ENCODE measurements around the gene MAPKAP1. TPM values are rescaled to one million over a fixed set of nuclear protein-coding genes. Genes with fewer than 3 reads are reported as not detected.
"Not testable (repeated sequence)": the region's sequence is repeated elsewhere in the genome, so short reads cannot be mapped to it uniquely, and the experiment has no call there.

MAPKAP1 gene
- total RNA-seq, 1 donor from 2014 or later, result 63.4 TPM

DNA sequence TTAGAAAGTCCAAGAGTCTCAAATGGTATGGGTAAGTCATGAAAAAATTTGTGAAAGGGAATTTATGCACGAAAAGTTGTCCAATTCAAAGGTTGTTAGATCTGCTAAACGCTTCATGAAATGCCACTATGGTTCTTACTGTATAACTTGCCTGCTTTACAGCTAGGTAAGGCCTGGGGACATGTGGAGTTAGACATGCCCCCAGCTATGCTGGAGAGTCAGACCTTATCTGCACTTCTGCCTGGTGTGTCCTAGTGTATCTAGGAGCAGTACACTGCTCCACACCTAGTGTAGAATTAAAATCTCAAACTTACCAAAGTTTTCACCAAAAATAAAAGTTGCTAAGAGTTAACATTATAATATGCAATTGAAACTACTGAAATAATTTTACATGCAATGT, 136.8 kb downstream of the MAPKAP1 start:
- TF ChIP-seq, protein P1, sequence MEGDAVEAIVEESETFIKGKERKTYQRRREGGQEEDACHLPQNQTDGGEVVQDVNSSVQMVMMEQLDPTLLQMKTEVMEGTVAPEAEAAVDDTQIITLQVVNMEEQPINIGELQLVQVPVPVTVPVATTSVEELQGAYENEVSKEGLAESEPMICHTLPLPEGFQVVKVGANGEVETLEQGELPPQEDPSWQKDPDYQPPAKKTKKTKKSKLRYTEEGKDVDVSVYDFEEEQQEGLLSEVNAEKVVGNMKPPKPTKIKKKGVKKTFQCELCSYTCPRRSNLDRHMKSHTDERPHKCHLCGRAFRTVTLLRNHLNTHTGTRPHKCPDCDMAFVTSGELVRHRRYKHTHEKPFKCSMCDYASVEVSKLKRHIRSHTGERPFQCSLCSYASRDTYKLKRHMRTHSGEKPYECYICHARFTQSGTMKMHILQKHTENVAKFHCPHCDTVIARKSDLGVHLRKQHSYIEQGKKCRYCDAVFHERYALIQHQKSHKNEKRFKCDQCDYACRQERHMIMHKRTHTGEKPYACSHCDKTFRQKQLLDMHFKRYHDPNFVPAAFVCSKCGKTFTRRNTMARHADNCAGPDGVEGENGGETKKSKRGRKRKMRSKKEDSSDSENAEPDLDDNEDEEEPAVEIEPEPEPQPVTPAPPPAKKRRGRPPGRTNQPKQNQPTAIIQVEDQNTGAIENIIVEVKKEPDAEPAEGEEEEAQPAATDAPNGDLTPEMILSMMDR (conservative IDR thresholded peaks at IDR 0.05), result no peak
- no peak overlapping the region for H3K4me3 Mint-ChIP-seq
- no peak overlapping the region for H3K27ac Mint-ChIP-seq (ENCODE audit: unreplicated experiment)
- peaks cover 5% of the 10 kb centered on the region for H3K4me1 Mint-ChIP-seq
- no peak for DNase-seq (ENCODE audit: low read depth, low spot score)
- peaks cover 44% of the 10 kb centered on the region for H3K36me3 Mint-ChIP-seq (ENCODE audit: low read depth)
- peaks cover 22% of the 10 kb centered on the region for H3K9me3 Mint-ChIP-seq
- H3K27me3 Mint-ChIP-seq (ENCODE audit: low read depth), result no peaks in the 10 kb centered on the region

DNA sequence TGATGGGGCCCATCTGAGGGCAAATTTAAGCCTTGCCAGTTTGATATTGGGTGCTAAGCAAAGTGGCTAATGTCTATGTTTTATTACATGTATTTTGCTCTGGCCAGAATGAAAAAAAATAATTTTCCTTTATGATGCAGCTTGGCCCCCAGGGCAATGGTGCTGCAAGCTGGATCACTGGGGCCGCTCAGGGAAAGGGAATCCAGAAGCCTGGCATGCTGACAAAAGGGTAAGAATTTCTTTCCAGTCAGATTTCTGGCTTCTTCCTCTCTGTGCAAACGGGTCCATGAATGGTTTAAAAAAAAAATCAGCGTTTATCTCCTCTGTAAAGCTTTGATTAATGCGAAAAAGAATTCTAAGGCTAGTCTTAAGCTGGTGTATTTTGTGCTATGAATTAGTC, 138.4 kb downstream of the MAPKAP1 start:
- H3K27me3 Mint-ChIP-seq (ENCODE audit: low read depth), result no peaks in the 10 kb centered on the region
- DNase-seq (ENCODE audit: low read depth, low spot score), result no peak
- TF ChIP-seq, protein P1 (conservative IDR thresholded peaks at IDR 0.05), result no peak
- peaks cover 18% of the 10 kb centered on the region for H3K9me3 Mint-ChIP-seq
- no peak overlapping the region for H3K4me3 Mint-ChIP-seq
- H3K36me3 Mint-ChIP-seq (ENCODE audit: low read depth), result peaks cover 34% of the 10 kb centered on the region
- H3K4me1 Mint-ChIP-seq, result peaks cover 8% of the 10 kb centered on the region
- H3K27ac Mint-ChIP-seq (ENCODE audit: unreplicated experiment), result no peak overlapping the region

DNA sequence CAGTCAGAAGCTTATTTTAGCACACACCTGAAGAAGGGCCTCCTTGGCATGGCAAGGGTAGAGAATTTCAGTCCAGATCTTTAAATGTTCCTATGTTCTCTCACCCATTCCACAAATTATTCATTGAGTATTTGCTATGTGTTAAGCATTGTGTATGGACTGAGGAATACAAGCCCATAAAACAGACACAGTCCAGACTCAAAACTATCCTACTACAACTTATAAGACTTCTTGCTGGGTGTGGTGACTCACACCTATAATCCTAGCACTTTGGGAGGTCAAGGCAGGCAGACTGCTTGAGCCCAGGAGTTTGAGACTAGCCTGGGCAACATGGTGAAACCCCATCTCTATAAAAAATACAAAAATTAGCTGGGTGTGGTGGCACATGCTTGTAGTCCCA, 141.0 kb downstream of the MAPKAP1 start:
- not testable (repeated sequence) for H3K4me1 Mint-ChIP-seq; H3K4me3 Mint-ChIP-seq; DNase-seq (ENCODE audit: low read depth, low spot score); H3K9me3 Mint-ChIP-seq; H3K27me3 Mint-ChIP-seq (ENCODE audit: low read depth); H3K27ac Mint-ChIP-seq (ENCODE audit: unreplicated experiment)
- peaks cover 19% of the 10 kb centered on the region for H3K36me3 Mint-ChIP-seq (ENCODE audit: low read depth)

DNA sequence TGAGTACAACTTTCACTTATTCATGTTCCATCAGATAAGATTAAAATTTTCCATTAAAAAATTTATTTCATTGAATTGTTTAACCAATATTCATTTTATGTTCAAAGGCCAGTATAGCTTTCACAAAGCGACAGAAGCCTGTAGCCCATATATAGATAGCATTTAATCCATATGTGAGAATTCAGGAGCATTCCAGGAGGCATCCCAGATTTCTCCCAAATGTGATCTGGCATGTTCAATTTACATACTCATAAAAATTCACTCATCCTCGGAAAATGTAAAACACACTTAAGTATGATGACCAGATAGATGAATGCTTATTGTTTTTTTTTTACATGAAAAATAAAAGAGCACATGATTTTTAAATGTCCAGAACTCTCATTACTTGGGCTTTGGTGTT, 141.9 kb downstream of the MAPKAP1 start:
- Mint-ChIP-seq H3K9me3 (peaks cover 5% of the 10 kb centered on the region), H3K27me3 (ENCODE audit: low read depth) (no peaks in the 10 kb centered on the region), H3K27ac (ENCODE audit: unreplicated experiment) (no peak overlapping the region)

DNA sequence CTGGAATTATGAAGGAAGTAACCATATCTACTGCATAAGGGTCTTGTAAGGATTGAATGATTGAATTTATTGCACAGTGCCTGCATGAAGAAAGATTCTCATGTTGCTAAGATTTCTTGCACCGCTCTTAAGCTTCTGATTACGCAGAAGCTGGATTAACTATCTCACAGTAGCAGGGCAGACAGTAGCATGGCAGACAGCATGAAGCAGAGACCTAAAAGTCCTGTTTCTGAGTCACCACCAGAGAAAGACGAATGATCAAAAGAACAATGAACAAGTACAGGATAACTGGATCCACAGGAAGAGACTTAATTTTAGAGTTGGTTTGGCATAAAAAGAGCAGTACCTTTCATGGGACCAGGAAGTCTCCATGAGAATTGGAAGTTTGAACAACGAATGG, 142.4 kb downstream of the MAPKAP1 start:
- Mint-ChIP-seq H3K27me3 (ENCODE audit: low read depth) (no peaks in the 10 kb centered on the region), H3K9me3 (peaks cover 3% of the 10 kb centered on the region), H3K4me1 (peaks cover 5% of the 10 kb centered on the region), H3K4me3 (no peak overlapping the region), H3K36me3 (ENCODE audit: low read depth) (peaks cover 14% of the 10 kb centered on the region), H3K27ac (ENCODE audit: unreplicated experiment) (no peak overlapping the region)
- TF ChIP-seq, protein P1 (conservative IDR thresholded peaks at IDR 0.05), result no peak
- no peak for DNase-seq (ENCODE audit: low read depth, low spot score)

More for the DNA sequence above, 141.9 kb downstream of the MAPKAP1 start:
- Mint-ChIP-seq H3K4me1 (peaks cover 5% of the 10 kb centered on the region), H3K4me3 (no peak overlapping the region), H3K36me3 (ENCODE audit: low read depth) (peaks cover 17% of the 10 kb centered on the region)
- TF ChIP-seq, protein P1 (conservative IDR thresholded peaks at IDR 0.05), result no peak
- no peak for DNase-seq (ENCODE audit: low read depth, low spot score)

DNA sequence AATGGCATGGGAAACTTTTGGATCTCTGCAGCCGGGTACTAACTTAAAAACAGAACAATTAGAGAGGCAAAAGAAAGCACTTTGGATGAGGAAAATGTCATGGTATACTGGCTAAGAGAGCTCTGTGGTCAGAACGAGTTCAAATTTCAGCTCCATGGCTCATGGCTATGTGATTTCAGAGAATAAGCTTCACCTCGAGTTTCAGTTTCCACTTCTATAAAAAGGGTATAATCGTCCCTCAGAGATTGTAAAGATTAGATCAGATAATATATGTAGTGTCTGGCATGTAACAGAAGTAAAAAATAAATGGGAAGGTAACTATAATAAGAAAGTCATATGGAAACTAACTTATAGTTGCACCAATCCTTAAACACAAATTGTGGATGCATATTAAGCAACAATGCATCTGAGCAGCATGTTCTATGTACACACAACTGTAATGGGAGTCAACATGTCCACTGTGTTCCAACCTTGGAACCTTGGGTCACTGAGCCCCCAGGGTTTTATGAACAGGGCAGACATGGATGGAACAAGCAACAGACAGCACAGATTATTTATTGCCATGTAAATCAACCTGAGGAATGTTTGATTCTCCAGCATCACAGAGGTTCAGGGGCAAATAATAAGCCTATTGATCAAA, 145.4 kb downstream of the MAPKAP1 start:
- Mint-ChIP-seq H3K4me1 (peaks cover 11% of the 10 kb centered on the region), H3K36me3 (ENCODE audit: low read depth) (no peaks in the 10 kb centered on the region), H3K4me3 (no peak overlapping the region), H3K27ac (ENCODE audit: unreplicated experiment) (no peak overlapping the region), H3K27me3 (ENCODE audit: low read depth) (no peaks in the 10 kb centered on the region), H3K9me3 (no peaks in the 10 kb centered on the region)
- DNase-seq (ENCODE audit: low read depth, low spot score), result no peak
- TF ChIP-seq, protein P1 (conservative IDR thresholded peaks at IDR 0.05), result no peak

All from neural crest cell (in vitro differentiated cells).